Activated T-helper 2 cell treated with anti-CD3 and anti-CD28 coated beads, Interferon-gamma antibody, Interleukin-2, Interleukin-4, amounts not matched to agents 10 μg/mL and 5 μg/mL and 100 μg/mL, durations not matched to agents 14 hours and 24 hours and 36 hours (primary cell): ENCODE measurements around the gene WDR73. TPM values are rescaled to one million over a fixed set of nuclear protein-coding genes. Genes with fewer than 3 reads are reported as not detected.

ENCODE experiments used
- total RNA-seq: library from RNA; stranded (reverse); gene quantifications from 2 replicates; pipeline ENCODE4 v1.2.3, GENCODE V29; 2022

WDR73 gene
- total RNA-seq, 1 donor from 2014 or later = 20.5 TPM

Other genes starting within 250 kb of the WDR73 start
- 10.1 and 10.6 TPM in 2 replicates for gene ZSCAN2, start 53.3 kb downstream of the WDR73 start, total RNA-seq
- gene NMB, start 3.9 kb upstream of the WDR73 start, total RNA-seq = 2.5 and 3.0 TPM in 2 replicates
- 115 and 117 TPM in 2 replicates for gene SEC11A, start 61.9 kb upstream of the WDR73 start, total RNA-seq
- 29.3 and 31.3 TPM in 2 replicates for gene ZNF592, start 94.3 kb upstream of the WDR73 start, total RNA-seq
- gene ALPK3, start 163.1 kb upstream of the WDR73 start, total RNA-seq = 0.34 TPM in 2 replicates
- gene SLC28A1, start 230.4 kb upstream of the WDR73 start, total RNA-seq = not detected in 2 replicates